LNCaP clone FGC (cell line): ENCODE data around the gene MAGEL2.

Source experiments
- DNase-seq: peaks from one replicate; pipeline ENCODE4 v3.0.0-alpha.2; 2011; ENCODE audit warnings: low read depth
- H3K4me3 ChIP-seq: 2 replicates; pipeline ENCODE4 v1.5.1; 2011; ENCODE audit warnings: mild to moderate bottlenecking, low read depth, low read length, control low read depth
- TF ChIP-seq, protein P1 (sequence below): IDR thresholded peaks from 2 replicates; pipeline ENCODE4 v1.5.1; 2012; ENCODE audit warnings: mild to moderate bottlenecking; ENCODE audit not compliant: control insufficient read depth, insufficient read depth; ENCODE audit errors: extremely low read depth

MAGEL2 gene

DNA sequence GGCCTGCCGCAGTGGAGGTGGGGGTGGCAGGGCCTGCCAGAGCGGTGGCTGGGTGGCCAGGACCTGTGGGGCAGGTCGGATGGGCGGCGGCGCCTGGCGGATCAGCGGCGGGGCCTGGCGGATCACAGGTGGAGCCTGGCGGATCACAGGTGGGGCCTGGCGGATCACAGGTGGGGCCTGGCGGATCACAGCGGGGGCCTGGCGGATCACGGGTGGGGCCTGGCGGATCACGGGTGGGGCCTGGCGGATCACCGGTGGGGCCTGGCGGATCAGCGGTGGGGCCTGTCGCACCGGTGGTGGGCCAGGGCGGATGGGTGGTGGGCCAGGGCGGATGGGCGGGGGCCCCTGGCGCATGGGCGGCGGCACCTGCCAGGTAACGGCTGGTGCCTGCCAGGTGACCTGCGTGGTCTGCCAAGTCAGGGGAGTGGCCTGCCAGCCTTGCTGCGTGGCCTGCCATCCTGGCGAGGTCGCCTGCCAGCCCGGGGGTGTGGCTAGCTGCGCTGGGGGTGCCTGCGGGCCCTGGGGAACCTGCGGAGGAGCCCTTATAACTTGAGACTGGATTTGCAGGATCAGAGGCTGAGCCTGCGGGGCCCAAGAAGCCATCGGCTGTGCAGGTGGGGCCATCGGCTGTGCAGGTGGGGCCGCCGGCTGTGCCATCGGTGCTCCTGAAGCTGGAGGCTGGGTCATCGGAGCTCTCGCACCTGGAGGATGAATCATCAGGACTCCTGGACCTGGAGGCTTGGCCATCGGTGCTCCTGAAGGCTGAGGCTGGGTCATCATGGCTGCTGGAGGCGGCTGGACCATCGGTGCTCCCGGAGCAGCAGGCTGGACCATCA is 1.3 kb downstream of the MAGEL2 start:
- H3K4me3 ChIP-seq = no peak overlapping the region
- DNase-seq = no peak
- TF ChIP-seq, protein P1, sequence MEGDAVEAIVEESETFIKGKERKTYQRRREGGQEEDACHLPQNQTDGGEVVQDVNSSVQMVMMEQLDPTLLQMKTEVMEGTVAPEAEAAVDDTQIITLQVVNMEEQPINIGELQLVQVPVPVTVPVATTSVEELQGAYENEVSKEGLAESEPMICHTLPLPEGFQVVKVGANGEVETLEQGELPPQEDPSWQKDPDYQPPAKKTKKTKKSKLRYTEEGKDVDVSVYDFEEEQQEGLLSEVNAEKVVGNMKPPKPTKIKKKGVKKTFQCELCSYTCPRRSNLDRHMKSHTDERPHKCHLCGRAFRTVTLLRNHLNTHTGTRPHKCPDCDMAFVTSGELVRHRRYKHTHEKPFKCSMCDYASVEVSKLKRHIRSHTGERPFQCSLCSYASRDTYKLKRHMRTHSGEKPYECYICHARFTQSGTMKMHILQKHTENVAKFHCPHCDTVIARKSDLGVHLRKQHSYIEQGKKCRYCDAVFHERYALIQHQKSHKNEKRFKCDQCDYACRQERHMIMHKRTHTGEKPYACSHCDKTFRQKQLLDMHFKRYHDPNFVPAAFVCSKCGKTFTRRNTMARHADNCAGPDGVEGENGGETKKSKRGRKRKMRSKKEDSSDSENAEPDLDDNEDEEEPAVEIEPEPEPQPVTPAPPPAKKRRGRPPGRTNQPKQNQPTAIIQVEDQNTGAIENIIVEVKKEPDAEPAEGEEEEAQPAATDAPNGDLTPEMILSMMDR = no peak

DNA sequence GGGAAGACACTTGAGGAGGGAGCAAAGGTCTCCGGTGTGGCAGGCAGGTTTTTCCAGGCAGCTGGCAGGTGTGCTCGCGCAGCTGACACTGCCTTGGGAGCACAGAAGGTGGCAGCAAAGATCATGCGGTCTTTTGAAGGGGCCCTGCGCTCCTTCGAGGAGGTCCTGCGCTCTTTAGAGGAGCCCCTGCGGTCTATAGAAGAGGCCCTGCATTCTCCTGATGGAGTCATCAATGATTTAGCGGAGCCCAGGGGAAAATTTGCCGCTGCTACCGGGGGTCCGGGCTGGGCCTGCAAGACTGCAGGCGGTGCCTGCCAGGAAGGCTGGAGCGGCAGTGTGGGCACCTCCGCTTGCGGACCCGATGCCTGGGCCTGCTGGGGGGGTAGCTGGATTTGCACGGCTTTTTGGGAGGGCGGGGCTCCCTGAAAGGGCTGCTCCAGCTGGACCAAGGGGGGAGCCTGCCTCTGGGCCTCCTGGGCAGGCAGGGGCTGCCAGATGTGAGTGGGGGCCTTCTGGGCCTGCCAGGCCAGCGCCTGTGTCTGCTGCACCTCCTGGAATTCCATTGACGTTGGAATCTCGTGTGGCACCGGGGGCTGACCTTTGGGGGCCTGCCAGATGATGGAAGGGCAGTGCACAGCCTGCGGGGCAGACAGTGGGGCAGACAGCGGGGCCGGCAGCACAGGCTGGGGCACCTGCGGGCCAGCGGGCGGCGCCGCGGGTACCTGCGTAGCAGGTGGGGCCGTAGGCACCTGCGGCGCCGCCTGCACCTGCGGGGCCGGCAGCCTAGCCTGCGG is 2.1 kb downstream of the MAGEL2 start:
- TF ChIP-seq, protein P1 = peak; percentile 91
- no peak overlapping the region for H3K4me3 ChIP-seq
- no peak for DNase-seq

DNA sequence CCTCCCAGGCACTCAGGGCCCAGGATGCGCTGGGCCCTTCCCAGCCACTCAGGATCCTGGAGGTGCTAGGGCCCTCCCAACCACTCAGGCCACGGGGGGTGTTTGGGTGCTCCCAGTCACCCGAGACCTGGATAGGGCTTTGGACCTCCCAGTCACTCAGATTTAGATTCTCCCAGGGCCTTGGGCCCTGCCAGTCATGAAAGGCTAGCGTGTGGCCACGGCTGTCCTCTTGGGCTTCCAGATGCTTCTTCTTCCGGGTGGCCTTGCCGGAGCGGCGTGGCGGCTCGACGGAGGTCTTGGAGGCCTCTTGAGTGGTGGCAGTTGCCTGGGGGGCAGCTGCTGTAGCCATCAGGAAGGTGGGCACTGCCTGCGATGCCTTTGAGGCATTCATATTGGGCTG is 2.8 kb downstream of the MAGEL2 start:
- TF ChIP-seq, protein P1 = no peak
- no peak for DNase-seq

DNA sequence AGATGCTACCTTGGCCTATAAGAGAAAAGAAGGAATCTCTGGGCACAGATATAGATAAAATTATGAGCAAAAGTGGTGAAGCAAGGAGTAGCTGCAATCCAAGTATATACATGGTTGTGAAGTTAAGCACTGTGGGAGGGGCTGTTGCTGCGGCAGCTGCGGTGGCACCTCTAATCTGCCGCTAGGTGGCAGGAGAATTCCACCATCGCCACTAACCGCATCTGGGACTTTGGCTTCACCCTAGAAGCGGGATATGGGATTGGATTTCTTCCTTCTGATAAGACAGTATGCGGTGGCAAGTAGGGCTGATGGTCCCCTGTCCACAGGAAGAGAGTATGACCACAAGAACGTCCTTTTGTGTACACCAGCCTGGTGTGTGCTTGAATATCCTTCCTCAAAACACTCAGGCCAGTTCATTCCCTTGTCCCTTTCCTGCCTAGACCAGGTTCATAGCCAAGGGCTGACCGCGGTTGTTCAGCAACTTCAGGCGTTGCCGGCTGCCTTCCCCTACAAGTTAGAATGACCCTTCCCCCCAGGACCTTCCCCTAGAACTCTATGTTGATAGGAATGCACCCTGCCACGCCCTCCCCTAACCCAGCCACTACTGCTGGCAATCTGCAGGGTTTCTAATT is 5.1 kb downstream of the MAGEL2 start:
- DNase-seq = peak; percentile 56
- H3K4me3 ChIP-seq = 0 out of 2 replicates have a peak overlapping the region, but pooled peaks have one; percentile 5
- TF ChIP-seq, protein P1 = peak; percentile 96

More for the DNA sequence above, 2.8 kb downstream of the MAGEL2 start:
- no peak overlapping the region for H3K4me3 ChIP-seq

DNA sequence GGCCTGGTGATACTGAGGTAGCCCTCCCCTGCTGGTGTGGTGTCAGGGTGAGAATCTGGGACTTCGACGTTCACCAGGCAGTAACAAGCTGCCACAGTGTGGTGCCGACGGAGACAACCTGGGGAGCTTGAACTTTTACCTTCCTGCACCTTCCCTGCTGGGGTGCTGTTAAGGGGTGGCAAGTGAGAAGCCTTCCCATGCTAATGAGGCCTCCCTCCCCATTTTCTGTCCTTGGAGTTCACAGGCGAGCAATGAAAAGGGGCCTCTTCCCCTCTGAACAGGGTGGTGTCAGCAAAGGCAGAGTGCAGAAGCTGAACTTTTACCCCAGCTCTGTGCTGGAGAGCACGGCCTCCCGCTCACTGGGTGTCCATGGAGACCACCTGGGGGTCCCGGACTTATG is 13.5 kb downstream of the MAGEL2 start:
- H3K4me3 ChIP-seq = no peak overlapping the region
- TF ChIP-seq, protein P1 = no peak
- no peak for DNase-seq

DNA sequence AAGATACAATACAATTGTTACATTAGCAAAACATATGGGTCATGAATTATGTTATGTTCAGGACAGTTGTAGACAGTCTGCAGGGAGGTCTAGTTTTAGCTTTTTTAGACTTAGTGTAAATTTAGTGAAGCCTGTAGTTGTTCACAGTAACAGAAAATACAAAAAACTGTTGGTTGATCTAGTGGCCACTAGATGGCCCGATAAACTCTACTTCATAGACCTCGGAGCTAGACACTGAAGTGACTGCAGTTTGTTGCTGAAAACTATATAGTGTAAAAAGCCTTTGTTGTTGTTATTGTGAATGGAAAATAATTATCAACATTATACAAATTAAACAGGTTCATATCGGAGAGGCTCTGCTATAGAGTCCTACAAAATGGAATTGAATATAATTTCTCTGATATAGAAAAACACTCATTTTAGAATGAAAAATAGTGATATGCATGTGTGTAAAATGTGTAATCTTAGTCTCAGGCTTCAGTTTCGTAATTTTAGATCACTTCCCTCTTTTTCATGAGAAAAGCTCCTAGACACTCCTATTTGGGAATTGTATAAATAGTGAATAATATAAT is 18.3 kb downstream of the MAGEL2 start:
- DNase-seq = no peak
- TF ChIP-seq, protein P1 = peak; percentile 55
- H3K4me3 ChIP-seq = no peak overlapping the region
